Thyroid gland (tissue), 4 donors: ENCODE data around the gene AQP2.

Experiments used
- POLR2A ChIP-seq, 2 donors: fragments of 450-650 bp; IDR thresholded peaks; one replicate each; pipeline ENCODE4 v1.6.1; 2017; ENCODE audit warnings: antibody characterized with exemption in 2 of 2, mild to moderate bottlenecking in 2 of 2, moderate library complexity in 1 of 2
- TF ChIP-seq, protein P1 (sequence below), 6 experiments: fragments of 200-600 bp in 3 of 6; fragments of 450-650 bp in 3 of 6; sonication (generic) in 3 of 6; IDR thresholded peaks; one replicate each; pipeline ENCODE4 v1.5.1; 2016 to 2019; ENCODE audit warnings: antibody characterized with exemption in 6 of 6, mild to moderate bottlenecking in 2 of 6, inconsistent platforms in 1 of 6, moderate library complexity in 1 of 6

DNA sequence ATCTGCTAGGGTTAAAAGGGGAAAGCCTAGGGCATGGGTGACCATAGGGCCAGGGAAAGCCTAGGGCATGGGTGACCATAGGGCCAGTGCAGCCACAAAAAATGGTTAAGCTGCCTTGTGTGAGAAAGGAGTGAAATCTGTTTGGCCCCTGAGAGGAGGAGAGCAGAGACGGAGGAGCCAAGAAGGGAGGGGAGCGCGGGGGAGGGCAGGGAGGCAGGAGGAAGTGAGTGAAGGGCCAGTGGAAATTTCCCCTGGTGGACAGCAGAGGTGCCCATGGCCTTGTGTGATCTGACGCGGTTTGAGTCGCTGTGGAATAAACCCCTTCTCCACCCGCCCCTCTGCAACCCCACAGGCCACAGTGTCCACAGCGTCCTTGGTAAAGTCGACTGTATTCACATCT, 21.6 kb downstream of the AQP2 start:
- TF ChIP-seq POLR2A (IDR thresholded peaks at IDR 0.05): no peak
- TF ChIP-seq, protein P1, sequence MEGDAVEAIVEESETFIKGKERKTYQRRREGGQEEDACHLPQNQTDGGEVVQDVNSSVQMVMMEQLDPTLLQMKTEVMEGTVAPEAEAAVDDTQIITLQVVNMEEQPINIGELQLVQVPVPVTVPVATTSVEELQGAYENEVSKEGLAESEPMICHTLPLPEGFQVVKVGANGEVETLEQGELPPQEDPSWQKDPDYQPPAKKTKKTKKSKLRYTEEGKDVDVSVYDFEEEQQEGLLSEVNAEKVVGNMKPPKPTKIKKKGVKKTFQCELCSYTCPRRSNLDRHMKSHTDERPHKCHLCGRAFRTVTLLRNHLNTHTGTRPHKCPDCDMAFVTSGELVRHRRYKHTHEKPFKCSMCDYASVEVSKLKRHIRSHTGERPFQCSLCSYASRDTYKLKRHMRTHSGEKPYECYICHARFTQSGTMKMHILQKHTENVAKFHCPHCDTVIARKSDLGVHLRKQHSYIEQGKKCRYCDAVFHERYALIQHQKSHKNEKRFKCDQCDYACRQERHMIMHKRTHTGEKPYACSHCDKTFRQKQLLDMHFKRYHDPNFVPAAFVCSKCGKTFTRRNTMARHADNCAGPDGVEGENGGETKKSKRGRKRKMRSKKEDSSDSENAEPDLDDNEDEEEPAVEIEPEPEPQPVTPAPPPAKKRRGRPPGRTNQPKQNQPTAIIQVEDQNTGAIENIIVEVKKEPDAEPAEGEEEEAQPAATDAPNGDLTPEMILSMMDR (IDR thresholded peaks at IDR 0.05): no peak
